ENCODE results near the gene OS9. TPM values are rescaled to one million over a fixed set of nuclear protein-coding genes. Genes with fewer than 3 reads are reported as not detected.
A peak's percentile ranks its signal among the peaks of the same experiment; 100 is the strongest.

Gene OS9
- total RNA-seq, 1 experiment from 2014 or later = 186 TPM

- TF ChIP-seq POLR2AphosphoS5 (IDR thresholded peaks at IDR 0.05; ENCODE audit: low read depth, low read length) = no peak
- TF ChIP-seq SIN3A (IDR thresholded peaks at IDR 0.05; ENCODE audit: borderline replicate concordance, insufficient read depth, low read depth, low read length) = no peak
- no peak for TF ChIP-seq TCF7L2 (IDR thresholded peaks at IDR 0.05; ENCODE audit: low read depth, low read length)
- no peak for TF ChIP-seq REST (IDR thresholded peaks at IDR 0.05; ENCODE audit: insufficient read depth in 1 of 2, low read depth in 2 of 2, low read length in 1 of 2)
- TF ChIP-seq CTCF (IDR thresholded peaks at IDR 0.05) = no peak
- ChIA-PET POLR2A (no interaction called here), CTCF (interaction anchor here (0.6 to 2.0 kb wide), 3 partner anchors 8 to 16 kb away, joined by 3 to 10 read pairs (median 3); no protein-coding TSS in a partner anchor)
- peaks cover 4% of the 10 kb centered on the region; the same call in 1 of the 2 replicates for H3K4me1 ChIP-seq (ENCODE audit: control insufficient read depth, insufficient read depth, low read length)
- in situ Hi-C loops (cut with HindIII; ENCODE audit: low pct_unique_long_range_greater_than_20kb, low sequenced_read_pairs) (no loop called here), intact Hi-C loops (cut with micrococcal nuclease; ENCODE audit: unreplicated experiment) (no loop called here)
- no peak overlapping the region for H3K27ac ChIP-seq (ENCODE audit: low read length)
- ATAC-seq (no peak), DNase-seq (ENCODE audit: low read depth, low spot score) (no peak)
- no peak overlapping the region for H3K4me3 ChIP-seq (ENCODE audit: low read depth in 2 of 2, low read length in 2 of 2)
- H3K36me3 ChIP-seq (ENCODE audit: control insufficient read depth, insufficient read depth, low read length) = no peaks in the 10 kb centered on the region
- BruUV-seq (replicated peaks) = TSS peak; percentile 80
- H3K9me3 ChIP-seq (ENCODE audit: control insufficient read depth, insufficient read depth, low read depth, low read length) = no peaks in the 10 kb centered on the region
- no peaks in the 10 kb centered on the region for H3K27me3 ChIP-seq (ENCODE audit: control insufficient read depth, insufficient read depth, low read length)
These were observed 31.2 kb downstream of the OS9 start for GRCh38 chr12:57724936-57725740.

- ChIA-PET POLR2A (interaction anchor here (0.6 kb wide), 1 partner anchor 82 kb away, joined by 4 read pairs; no protein-coding TSS in a partner anchor), CTCF (interaction anchor here (0.6 to 2.0 kb wide), 7 partner anchors 9 to 100 kb away, joined by 3 to 12 read pairs (median 5); partner anchors contain the start of genes B4GALNT1 and TSPAN31)
- Histone ChIP-seq H3K9me3 (ENCODE audit: control insufficient read depth, insufficient read depth, low read depth, low read length) (no peaks in the 10 kb centered on the region), H3K36me3 (ENCODE audit: control insufficient read depth, insufficient read depth, low read length) (no peaks in the 10 kb centered on the region), H3K27me3 (ENCODE audit: control insufficient read depth, insufficient read depth, low read length) (no peaks in the 10 kb centered on the region), H3K4me1 (ENCODE audit: control insufficient read depth, insufficient read depth, low read length) (peaks cover 4% of the 10 kb centered on the region; the same call in 1 of the 2 replicates), H3K4me3 (ENCODE audit: low read depth in 2 of 2, low read length in 2 of 2) (peak overlapping the region; percentile 93), H3K27ac (ENCODE audit: low read length) (peak overlapping the region; percentile 82)
- ATAC-seq = peak; percentile 11
- TF ChIP-seq TCF7L2 (IDR thresholded peaks at IDR 0.05; ENCODE audit: low read depth, low read length) (no peak), REST (IDR thresholded peaks at IDR 0.05; ENCODE audit: insufficient read depth in 1 of 2, low read depth in 2 of 2, low read length in 1 of 2) (no peak), CTCF (IDR thresholded peaks at IDR 0.05) (no peak), SIN3A (IDR thresholded peaks at IDR 0.05; ENCODE audit: borderline replicate concordance, insufficient read depth, low read depth, low read length) (no peak), POLR2AphosphoS5 (IDR thresholded peaks at IDR 0.05; ENCODE audit: low read depth, low read length) (no peak)
- no TSS peak for BruUV-seq (replicated peaks)
- in situ Hi-C loops (cut with HindIII; ENCODE audit: low pct_unique_long_range_greater_than_20kb, low sequenced_read_pairs) (no loop called here), intact Hi-C loops (cut with micrococcal nuclease; ENCODE audit: unreplicated experiment) (no loop called here)
- DNase-seq (ENCODE audit: low read depth, low spot score) = no peak
These were observed 31.9 kb downstream of the OS9 start for GRCh38 chr12:57725851-57726150.
